Neural crest cell (in vitro differentiated cells): ENCODE results near the gene PRR5. TPM values are rescaled to one million over a fixed set of nuclear protein-coding genes. Genes with fewer than 3 reads are reported as not detected.
A peak's percentile ranks its signal among the peaks of the same experiment; 100 is the strongest.
"Not testable (repeated sequence)": the region's sequence is repeated elsewhere in the genome, so short reads cannot be mapped to it uniquely, and the experiment has no call there.

ENCODE experiments used
- DNase-seq: peaks from one replicate; pipeline ENCODE4 v3.0.0; 2021; ENCODE audit warnings: low read depth, mixed read lengths, low spot score
- H3K27ac Mint-ChIP-seq: one replicate; pipeline ENCODE4 v1.8.0; 2021; ENCODE audit warnings: mild to moderate bottlenecking, mixed read lengths; ENCODE audit not compliant: unreplicated experiment
- H3K27me3 Mint-ChIP-seq: 2 replicates; pipeline ENCODE4 v1.8.0; 2021; ENCODE audit warnings: low read depth, mild to moderate bottlenecking, mixed read lengths
- H3K36me3 Mint-ChIP-seq: 2 replicates; pipeline ENCODE4 v1.8.0; 2021; ENCODE audit warnings: low read depth, mild to moderate bottlenecking, mixed read lengths
- H3K4me1 Mint-ChIP-seq: 2 replicates; pipeline ENCODE4 v1.8.0; 2021; ENCODE audit warnings: mixed read lengths
- H3K4me3 Mint-ChIP-seq: one replicate; pipeline ENCODE4 v1.8.0; 2021; ENCODE audit warnings: mild to moderate bottlenecking, mixed read lengths
- H3K9me3 Mint-ChIP-seq: 2 replicates; pipeline ENCODE4 v1.8.0; 2021; ENCODE audit warnings: mixed read lengths
- total RNA-seq: library from RNA; stranded (reverse); gene quantifications from 2 replicates; pipeline ENCODE4 v1.2.1, GENCODE V29; 2021
- TF ChIP-seq, protein P1 (sequence below): fragments of 200-600 bp; sonication (generic); conservative IDR thresholded peaks from 2 replicates; pipeline ENCODE4 v1.5.0; 2021; ENCODE audit warnings: antibody characterized with exemption, mild to moderate bottlenecking

Gene PRR5
- total RNA-seq, 1 donor from 2014 or later = 11.9 TPM

DNA sequence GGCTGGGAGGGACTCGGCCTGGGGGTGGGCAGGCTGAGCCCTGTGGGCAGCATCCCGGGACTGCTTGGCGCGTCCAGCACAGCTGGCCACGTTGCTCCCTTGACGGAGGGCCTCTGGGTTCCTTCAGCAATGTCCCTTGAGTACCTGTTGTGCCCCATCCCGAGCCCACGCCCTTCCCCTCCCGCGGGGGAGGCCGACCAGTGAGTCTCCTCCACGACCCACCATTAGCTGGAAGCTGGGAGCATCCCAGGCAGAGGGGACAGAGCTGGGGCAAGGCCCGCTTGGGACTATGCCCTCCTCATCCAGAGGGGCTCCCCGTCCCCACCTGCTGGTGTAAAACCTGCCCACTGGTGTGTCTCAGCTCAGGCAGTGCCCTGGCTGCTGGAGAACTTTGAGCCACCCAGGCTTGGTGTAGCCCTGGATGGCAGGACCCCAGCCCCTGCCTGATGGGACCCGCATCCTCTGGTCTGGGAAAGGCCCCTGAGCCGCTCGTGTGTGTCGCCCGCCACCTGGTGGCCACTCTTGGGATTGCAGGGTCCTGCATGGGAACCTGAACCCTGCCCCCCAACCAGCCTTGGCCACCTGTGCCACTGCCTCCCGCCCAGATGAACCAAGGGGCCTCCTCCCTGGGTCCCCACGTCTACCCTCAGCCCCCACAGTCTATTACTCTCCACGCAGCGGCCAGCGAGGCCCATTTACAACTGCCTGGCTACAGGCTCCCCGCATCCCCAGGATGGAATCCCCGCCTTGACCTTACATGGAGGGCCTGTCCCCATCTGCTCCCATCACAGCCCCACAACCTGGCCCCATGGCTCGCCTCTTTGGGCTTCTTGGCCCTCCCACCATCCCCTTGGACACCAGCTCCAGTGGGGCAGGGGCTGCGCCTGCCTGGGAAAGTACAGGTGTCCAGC lies 33.8 kb downstream of the PRR5 start:
- H3K9me3 Mint-ChIP-seq = no peaks in the 10 kb centered on the region
- TF ChIP-seq, protein P1, sequence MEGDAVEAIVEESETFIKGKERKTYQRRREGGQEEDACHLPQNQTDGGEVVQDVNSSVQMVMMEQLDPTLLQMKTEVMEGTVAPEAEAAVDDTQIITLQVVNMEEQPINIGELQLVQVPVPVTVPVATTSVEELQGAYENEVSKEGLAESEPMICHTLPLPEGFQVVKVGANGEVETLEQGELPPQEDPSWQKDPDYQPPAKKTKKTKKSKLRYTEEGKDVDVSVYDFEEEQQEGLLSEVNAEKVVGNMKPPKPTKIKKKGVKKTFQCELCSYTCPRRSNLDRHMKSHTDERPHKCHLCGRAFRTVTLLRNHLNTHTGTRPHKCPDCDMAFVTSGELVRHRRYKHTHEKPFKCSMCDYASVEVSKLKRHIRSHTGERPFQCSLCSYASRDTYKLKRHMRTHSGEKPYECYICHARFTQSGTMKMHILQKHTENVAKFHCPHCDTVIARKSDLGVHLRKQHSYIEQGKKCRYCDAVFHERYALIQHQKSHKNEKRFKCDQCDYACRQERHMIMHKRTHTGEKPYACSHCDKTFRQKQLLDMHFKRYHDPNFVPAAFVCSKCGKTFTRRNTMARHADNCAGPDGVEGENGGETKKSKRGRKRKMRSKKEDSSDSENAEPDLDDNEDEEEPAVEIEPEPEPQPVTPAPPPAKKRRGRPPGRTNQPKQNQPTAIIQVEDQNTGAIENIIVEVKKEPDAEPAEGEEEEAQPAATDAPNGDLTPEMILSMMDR = peak; percentile 96
- no peak overlapping the region for H3K27ac Mint-ChIP-seq
- peak; percentile 96 for DNase-seq
- H3K27me3 Mint-ChIP-seq = peaks cover 5% of the 10 kb centered on the region
- H3K4me1 Mint-ChIP-seq = peaks cover 6% of the 10 kb centered on the region
- H3K4me3 Mint-ChIP-seq = peak overlapping the region; percentile 57
- H3K36me3 Mint-ChIP-seq = peaks cover 2% of the 10 kb centered on the region

DNA sequence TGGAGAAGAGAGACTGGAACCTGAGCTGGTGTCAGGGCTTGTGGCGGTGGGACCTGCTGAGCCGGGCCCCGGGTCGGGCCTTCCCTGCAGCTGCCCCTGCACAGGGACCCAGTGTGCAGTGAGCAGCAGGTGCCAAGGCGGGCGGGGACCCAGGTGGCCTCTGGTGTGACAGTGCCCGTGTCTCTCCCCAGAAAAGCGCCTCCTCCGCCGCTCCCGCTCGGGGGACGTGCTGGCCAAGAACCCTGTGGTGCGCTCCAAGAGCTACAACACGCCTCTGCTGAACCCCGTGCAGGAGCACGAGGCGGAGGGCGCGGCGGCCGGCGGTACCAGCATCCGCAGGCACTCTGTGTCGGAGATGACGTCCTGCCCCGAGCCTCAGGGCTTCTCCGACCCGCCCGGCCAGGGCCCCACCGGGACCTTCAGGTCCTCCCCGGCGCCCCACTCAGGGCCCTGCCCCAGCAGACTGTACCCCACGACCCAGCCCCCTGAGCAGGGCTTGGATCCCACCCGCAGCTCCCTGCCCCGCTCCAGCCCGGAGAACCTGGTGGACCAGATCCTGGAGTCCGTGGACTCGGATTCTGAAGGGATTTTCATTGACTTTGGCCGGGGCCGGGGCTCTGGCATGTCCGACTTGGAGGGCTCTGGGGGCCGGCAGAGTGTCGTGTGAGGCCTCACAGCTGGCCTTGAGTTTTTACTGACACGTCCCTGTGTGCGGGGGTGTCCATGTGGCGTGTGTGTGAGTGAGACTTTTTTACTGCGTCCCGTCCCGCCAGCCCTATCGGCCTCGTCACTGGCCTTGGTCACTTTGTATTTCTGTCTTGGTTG lies 34.8 kb downstream of the PRR5 start:
- no peaks in the 10 kb centered on the region for H3K4me1 Mint-ChIP-seq
- no peaks in the 10 kb centered on the region for H3K9me3 Mint-ChIP-seq
- TF ChIP-seq, protein P1 = no peak
- no peak overlapping the region for H3K27ac Mint-ChIP-seq
- peaks cover 5% of the 10 kb centered on the region for H3K27me3 Mint-ChIP-seq
- no peak for DNase-seq
- H3K36me3 Mint-ChIP-seq = no peaks in the 10 kb centered on the region
- H3K4me3 Mint-ChIP-seq = no peak overlapping the region

DNA sequence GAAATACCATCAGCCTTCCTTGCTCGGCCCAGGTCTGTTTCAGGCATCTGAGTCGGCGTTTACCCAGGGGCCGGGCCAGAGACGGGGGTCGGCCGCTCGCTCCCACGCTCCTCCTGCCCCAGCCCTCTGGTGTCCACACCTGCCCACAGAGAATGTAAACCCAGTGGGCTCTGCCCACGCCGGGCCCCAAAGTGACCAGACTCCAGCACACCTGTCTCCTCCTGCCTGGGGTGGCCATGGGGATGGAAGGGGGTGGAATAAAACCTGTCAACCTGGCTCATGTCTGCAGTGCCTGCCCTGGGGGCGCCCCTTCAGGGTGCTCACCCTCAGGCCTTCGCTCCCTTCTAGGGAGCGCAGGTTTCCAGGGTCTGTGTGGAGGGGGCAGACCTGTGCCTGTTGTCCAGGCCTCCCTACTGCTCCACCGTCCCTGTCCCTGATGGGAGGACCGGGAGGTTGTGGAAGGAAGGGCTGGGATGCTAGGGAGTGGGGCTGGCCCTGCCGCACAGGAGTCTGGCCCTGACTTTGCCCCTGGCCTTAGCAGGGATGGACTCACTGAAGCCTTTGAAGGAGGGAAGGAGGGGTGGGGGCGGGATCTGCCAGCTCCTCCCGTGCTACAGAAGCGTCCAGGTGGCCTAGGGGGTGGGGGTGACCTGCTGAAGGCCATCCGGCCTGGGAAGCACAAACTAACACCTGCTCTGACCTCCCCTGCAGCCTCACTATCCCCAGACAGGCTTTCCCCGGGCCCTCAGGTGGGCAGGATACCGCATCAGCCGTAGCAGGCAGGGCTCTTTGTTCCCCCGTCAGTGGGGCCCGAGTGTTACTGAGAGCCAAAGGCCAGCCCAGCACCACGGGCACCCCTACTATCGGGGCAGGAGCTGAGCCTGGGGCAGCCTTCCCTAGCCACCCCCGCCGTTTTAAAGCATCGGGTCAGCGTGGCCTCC lies 35.7 kb downstream of the PRR5 start:
- TF ChIP-seq, protein P1 = no peak
- Mint-ChIP-seq H3K4me3 (no peak overlapping the region), H3K4me1 (no peaks in the 10 kb centered on the region), H3K9me3 (no peaks in the 10 kb centered on the region), H3K36me3 (no peaks in the 10 kb centered on the region), H3K27me3 (peaks cover 5% of the 10 kb centered on the region), H3K27ac (no peak overlapping the region)
- DNase-seq = no peak

DNA sequence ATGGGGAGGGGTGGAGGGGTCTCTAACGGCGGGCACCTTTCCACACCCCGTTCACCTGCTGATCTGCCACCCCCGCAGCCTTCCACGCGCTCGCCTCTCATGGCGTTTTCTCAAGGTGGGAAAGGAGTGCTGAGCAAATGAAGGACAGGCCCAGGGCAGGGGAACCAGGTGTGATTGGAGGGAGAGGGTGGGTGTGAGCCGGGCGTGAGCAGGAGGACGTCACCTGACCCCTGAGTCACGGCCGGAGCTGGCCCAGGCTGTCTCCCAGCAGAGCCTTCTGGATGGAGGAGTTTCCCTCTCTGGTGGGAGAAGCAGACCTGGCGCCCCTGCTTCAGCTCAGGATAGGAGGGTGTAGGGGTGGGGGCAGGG lies 36.3 kb downstream of the PRR5 start:
- TF ChIP-seq, protein P1 = no peak
- H3K36me3 Mint-ChIP-seq = no peaks in the 10 kb centered on the region
- peaks cover 6% of the 10 kb centered on the region for H3K27me3 Mint-ChIP-seq
- H3K4me3 Mint-ChIP-seq = no peak overlapping the region
- DNase-seq = no peak
- H3K9me3 Mint-ChIP-seq = no peaks in the 10 kb centered on the region
- no peak overlapping the region for H3K27ac Mint-ChIP-seq
- H3K4me1 Mint-ChIP-seq = no peaks in the 10 kb centered on the region

DNA sequence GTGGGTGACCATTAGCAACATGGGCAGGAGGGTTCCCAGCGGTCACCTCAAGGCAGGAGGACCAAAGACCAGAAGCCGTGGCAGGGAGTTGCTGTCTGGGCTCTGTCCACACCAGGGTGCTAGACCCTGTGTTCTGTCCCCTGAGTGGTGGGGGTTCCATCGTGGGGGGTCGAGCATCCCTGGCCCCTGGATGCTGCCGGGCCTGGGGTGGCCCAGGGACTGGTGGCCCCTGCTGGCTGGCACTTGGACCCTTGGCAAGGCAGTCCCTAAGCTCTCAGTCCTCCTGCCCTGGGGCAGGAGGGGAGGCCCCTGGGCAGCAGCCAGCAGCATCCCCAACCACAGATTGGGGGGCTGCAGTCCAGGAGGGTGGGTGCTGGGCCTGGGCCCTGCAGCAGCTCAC lies 37.0 kb downstream of the PRR5 start:
- no peak for DNase-seq
- no peaks in the 10 kb centered on the region for H3K4me1 Mint-ChIP-seq
- no peaks in the 10 kb centered on the region for H3K36me3 Mint-ChIP-seq
- no peaks in the 10 kb centered on the region for H3K9me3 Mint-ChIP-seq
- no peak overlapping the region for H3K27ac Mint-ChIP-seq
- peaks cover 13% of the 10 kb centered on the region for H3K27me3 Mint-ChIP-seq
- TF ChIP-seq, protein P1 = no peak
- H3K4me3 Mint-ChIP-seq = no peak overlapping the region

DNA sequence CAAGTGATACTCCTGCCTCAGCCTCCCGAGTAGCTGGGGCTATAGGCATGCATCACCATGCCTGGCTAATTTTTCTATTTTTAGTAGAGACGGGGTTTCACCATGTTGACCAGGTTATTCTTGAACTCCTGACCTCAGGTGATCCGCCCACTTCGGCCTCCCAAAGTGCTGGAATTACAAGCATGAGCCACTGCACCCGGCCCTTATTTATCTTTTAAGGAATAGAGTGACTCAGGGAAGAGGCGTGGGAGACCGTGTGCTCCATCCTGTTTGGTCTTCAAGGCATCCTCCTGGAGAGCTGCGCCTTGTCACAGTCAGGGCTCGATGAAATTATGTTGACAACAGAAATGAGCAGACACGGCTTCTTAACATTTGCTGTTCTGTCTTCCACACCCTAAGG lies 37.7 kb downstream of the PRR5 start:
- H3K27ac Mint-ChIP-seq, H3K4me3 Mint-ChIP-seq, H3K9me3 Mint-ChIP-seq, H3K36me3 Mint-ChIP-seq, DNase-seq, H3K4me1 Mint-ChIP-seq: not testable (repeated sequence)
- H3K27me3 Mint-ChIP-seq = peaks cover 14% of the 10 kb centered on the region
